OCI-LY3 (cell line): ENCODE results near the gene NEMP2.

Experiments
- H2AFZ ChIP-seq: fragments of 200-600, 300-600 bp; shearing (Covaris generic); 2 replicates; pipeline ENCODE4 v1.6.0; 2014; ENCODE audit warnings: antibody characterized with exemption, low read depth, low read length
- H3K27ac ChIP-seq: fragments of 200-600, 300-600 bp; sonication (generic); 2 replicates; pipeline ENCODE4 v1.5.1; 2014; ENCODE audit warnings: mild to moderate bottlenecking, low read length, moderate library complexity, mixed read lengths
- H3K27me3 ChIP-seq: fragments of 200-600, 300-600 bp; sonication (generic); 2 replicates; pipeline ENCODE4 v1.6.1; 2014; ENCODE audit warnings: low read depth, low read length, mixed read lengths
- H3K36me3 ChIP-seq: fragments of 200-600, 300-600 bp; sonication (generic); replicated peaks from 2 replicates; pipeline ENCODE3; 2014; ENCODE audit warnings: low read depth, low read length, mixed read lengths
- H3K4me1 ChIP-seq: fragments of 300-600, 200-600 bp; sonication (generic); 2 replicates; pipeline ENCODE4 v1.6.1; 2014; ENCODE audit warnings: low read length, mixed read lengths
- H3K4me2 ChIP-seq: fragments of 200-600, 300-600 bp; sonication (generic); 2 replicates; pipeline ENCODE4 v1.6.1; 2014; ENCODE audit warnings: low read length, mixed read lengths
- H3K4me3 ChIP-seq: fragments of 300-600, 200-600 bp; sonication (generic); 2 replicates; pipeline ENCODE4 v1.5.1; 2014; ENCODE audit warnings: antibody characterized with exemption, mild to moderate bottlenecking, low read length, moderate library complexity
- H3K79me2 ChIP-seq: fragments of 300-600, 200-600 bp; shearing (Covaris generic); 2 replicates; pipeline ENCODE4 v1.6.1; 2014; ENCODE audit warnings: mild to moderate bottlenecking, low read length, mixed read lengths
- H3K9ac ChIP-seq: fragments of 300-600, 200-600 bp; shearing (Covaris generic); 2 replicates; pipeline ENCODE4 v1.6.0; 2014; ENCODE audit warnings: mild to moderate bottlenecking, low read length, moderate library complexity
- H3K9me3 ChIP-seq: fragments of 200-600, 300-600 bp; shearing (Covaris generic); 2 replicates; pipeline ENCODE4 v1.6.1; 2014; ENCODE audit warnings: low read length, mixed read lengths; ENCODE audit not compliant: insufficient read depth
- H4K20me1 ChIP-seq: fragments of 200-600, 300-600 bp; sonication (generic); 2 replicates; pipeline ENCODE4 v1.6.1; 2016; ENCODE audit warnings: low read length, mixed read lengths; ENCODE audit not compliant: insufficient read depth
- EZH2phosphoT487 ChIP-seq: fragments of 200-600 bp; shearing (Covaris generic); IDR thresholded peaks from 2 replicates; pipeline ENCODE4 v1.6.1; 2018; ENCODE audit warnings: antibody characterized with exemption, mixed run types, low read depth
- TF ChIP-seq, protein P1 (sequence below): fragments of 200-600, 300-600 bp; sonication (generic); IDR thresholded peaks from 2 replicates; pipeline ENCODE4 v1.5.1; 2014; ENCODE audit warnings: antibody characterized with exemption, low read length, low read depth

Gene NEMP2

GRCh38 chr2:190582019-190582418 is 47.5 kb upstream of the NEMP2 start:
- Histone ChIP-seq H3K27ac (peak overlapping the region; percentile 91), H2AFZ (no peak overlapping the region), H3K27me3 (no peaks in the 10 kb centered on the region), H4K20me1 (no peaks in the 10 kb centered on the region), H3K4me3 (no peak overlapping the region), H3K4me2 (peak overlapping the region; percentile 91), H3K79me2 (no peaks in the 10 kb centered on the region), H3K9me3 (no peaks in the 10 kb centered on the region), H3K9ac (no peak overlapping the region), H3K36me3 (peaks cover 4% of the 10 kb centered on the region), H3K4me1 (peaks cover 48% of the 10 kb centered on the region)
- TF ChIP-seq, protein P1, sequence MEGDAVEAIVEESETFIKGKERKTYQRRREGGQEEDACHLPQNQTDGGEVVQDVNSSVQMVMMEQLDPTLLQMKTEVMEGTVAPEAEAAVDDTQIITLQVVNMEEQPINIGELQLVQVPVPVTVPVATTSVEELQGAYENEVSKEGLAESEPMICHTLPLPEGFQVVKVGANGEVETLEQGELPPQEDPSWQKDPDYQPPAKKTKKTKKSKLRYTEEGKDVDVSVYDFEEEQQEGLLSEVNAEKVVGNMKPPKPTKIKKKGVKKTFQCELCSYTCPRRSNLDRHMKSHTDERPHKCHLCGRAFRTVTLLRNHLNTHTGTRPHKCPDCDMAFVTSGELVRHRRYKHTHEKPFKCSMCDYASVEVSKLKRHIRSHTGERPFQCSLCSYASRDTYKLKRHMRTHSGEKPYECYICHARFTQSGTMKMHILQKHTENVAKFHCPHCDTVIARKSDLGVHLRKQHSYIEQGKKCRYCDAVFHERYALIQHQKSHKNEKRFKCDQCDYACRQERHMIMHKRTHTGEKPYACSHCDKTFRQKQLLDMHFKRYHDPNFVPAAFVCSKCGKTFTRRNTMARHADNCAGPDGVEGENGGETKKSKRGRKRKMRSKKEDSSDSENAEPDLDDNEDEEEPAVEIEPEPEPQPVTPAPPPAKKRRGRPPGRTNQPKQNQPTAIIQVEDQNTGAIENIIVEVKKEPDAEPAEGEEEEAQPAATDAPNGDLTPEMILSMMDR = no peak
- no peak for TF ChIP-seq EZH2phosphoT487

- TF ChIP-seq EZH2phosphoT487 = no peak
- TF ChIP-seq, protein P1 = no peak
- no peaks in the 10 kb centered on the region for H4K20me1 ChIP-seq
- H3K4me3 ChIP-seq = no peak overlapping the region
- H3K9ac ChIP-seq = no peak overlapping the region
- no peak overlapping the region for H3K27ac ChIP-seq
- peaks cover 4% of the 10 kb centered on the region for H3K36me3 ChIP-seq
- H3K4me2 ChIP-seq = no peak overlapping the region
- no peaks in the 10 kb centered on the region for H3K9me3 ChIP-seq
- H2AFZ ChIP-seq = no peak overlapping the region
- H3K4me1 ChIP-seq = peaks cover 37% of the 10 kb centered on the region
- H3K79me2 ChIP-seq = no peaks in the 10 kb centered on the region
- H3K27me3 ChIP-seq = no peaks in the 10 kb centered on the region
Observed at GRCh38 chr2:190579915-190580846, 45.7 kb upstream of the NEMP2 start.

GRCh38 chr2:190579058-190579410 is 44.5 kb upstream of the NEMP2 start:
- H3K4me1 ChIP-seq = peaks cover 27% of the 10 kb centered on the region
- H2AFZ ChIP-seq = no peak overlapping the region
- no peak overlapping the region for H3K4me2 ChIP-seq
- TF ChIP-seq, protein P1 = no peak
- TF ChIP-seq EZH2phosphoT487 = no peak
- no peaks in the 10 kb centered on the region for H3K27me3 ChIP-seq
- no peaks in the 10 kb centered on the region for H3K36me3 ChIP-seq
- H3K27ac ChIP-seq = no peak overlapping the region
- no peak overlapping the region for H3K4me3 ChIP-seq
- H3K9me3 ChIP-seq = no peaks in the 10 kb centered on the region
- H3K79me2 ChIP-seq = no peaks in the 10 kb centered on the region
- H4K20me1 ChIP-seq = no peaks in the 10 kb centered on the region
- no peak overlapping the region for H3K9ac ChIP-seq

DNA sequence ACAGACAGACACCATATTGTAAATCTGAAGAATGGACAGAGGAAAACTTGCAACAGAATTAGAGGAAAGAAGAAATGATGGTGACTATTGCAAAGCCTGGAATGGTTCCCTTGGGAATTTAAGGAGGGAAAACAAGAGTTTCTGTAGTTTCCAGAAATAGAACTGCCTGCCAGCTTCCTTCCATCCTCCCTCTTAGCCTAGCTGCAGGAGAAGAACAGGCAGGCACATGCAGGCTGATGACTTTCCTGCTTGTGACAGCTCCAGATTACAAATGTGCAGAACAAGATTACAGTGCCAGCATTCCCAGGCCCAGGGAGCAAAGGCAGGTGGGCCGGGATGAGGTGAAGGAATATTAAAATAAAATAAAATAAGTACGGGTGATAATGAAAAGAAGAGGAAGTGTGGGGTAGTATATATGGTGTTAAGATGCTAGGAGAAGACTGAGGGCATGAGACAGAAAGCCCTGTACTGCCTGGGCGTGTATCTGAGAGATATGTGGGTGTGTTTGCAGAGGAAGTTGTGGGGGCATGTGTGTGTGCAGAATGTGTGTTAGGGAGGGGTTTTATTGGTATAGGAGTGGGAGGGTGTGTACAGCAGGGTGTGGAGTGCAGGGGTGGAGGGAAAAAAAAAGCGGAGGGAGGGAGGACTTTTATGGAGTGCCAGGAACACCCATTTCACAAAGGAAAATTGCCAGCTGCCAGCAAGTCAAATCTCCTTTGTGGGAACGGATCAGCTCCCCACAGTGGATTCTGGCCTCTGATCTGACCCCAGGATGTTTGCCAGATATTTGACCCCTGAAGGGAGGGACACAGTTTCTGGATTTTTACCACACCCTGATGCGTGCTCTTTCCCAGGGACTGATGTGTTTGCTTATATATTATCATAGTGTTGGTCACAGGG is 43.9 kb upstream of the NEMP2 start:
- Histone ChIP-seq H4K20me1 (no peaks in the 10 kb centered on the region), H3K36me3 (no peaks in the 10 kb centered on the region), H3K79me2 (no peaks in the 10 kb centered on the region), H3K27ac (no peak overlapping the region), H3K4me3 (no peak overlapping the region), H3K4me2 (no peak overlapping the region), H3K27me3 (no peaks in the 10 kb centered on the region), H3K9me3 (no peaks in the 10 kb centered on the region), H3K9ac (no peak overlapping the region), H3K4me1 (peaks cover 21% of the 10 kb centered on the region), H2AFZ (no peak overlapping the region)
- no peak for TF ChIP-seq EZH2phosphoT487
- TF ChIP-seq, protein P1 = no peak
